H1 (cell line): ENCODE measurements around the gene FOXL1. TPM values are rescaled to one million over a fixed set of nuclear protein-coding genes. Genes with fewer than 3 reads are reported as not detected.

Source experiments
- MAX ChIP-seq: IDR thresholded peaks from 2 replicates; pipeline ENCODE4 v1.6.1; 2012; ENCODE audit warnings: inconsistent platforms
- SIN3A ChIP-seq, 2 experiments: IDR thresholded peaks in 1 of 2; conservative IDR thresholded peaks in 1 of 2; 2 replicates each; pipeline ENCODE4 v1.6.1; 2011 to 2012; ENCODE audit warnings: low read length in 2 of 2, improper control_type of control experiment in 1 of 2, low read depth in 1 of 2, mild to moderate bottlenecking in 1 of 2
- SP2 ChIP-seq: IDR thresholded peaks from 2 replicates; pipeline ENCODE4 v1.6.1; 2012; ENCODE audit warnings: mild to moderate bottlenecking, low read length, inconsistent platforms
- SUZ12 ChIP-seq: fragments of 200-600 bp; sonication (generic); IDR thresholded peaks from 2 replicates; pipeline ENCODE4 v1.6.1; 2012; ENCODE audit warnings: mild to moderate bottlenecking, inconsistent platforms, low read length, moderate library complexity, mixed read lengths
- polyA plus RNA-seq, 7 experiments: library from polyadenylated mRNA; depleted of rRNA in 3 of 7; stranded (reverse) in 5 of 7; unstranded in 2 of 7; fragments of >200 nt in 5 of 7; fragments of 200-250 nt in 2 of 7; gene quantifications; 1 replicate in 5 of 7; 2 replicates in 1 of 7; 4 replicates in 1 of 7; pipeline versions ENCODE4 v1.2.1 to v1.2.3, GENCODE V29; 2011 to 2013; ENCODE audit warnings: missing spikeins in 2 of 7, mixed read lengths in 2 of 7
- total RNA-seq: library from RNA; stranded (reverse); fragmentation: NEBNext Ultra II Directional; extraction: Animal tissue kit (Norgen Biotek cat#: 25700); gene quantifications from 2 replicates; pipeline ENCODE4 v1.2.1, GENCODE V29; 2021

The FOXL1 gene
- total and polyA plus RNA-seq, 2 of the 8 experiments (the other 6 are each of a cell fraction or from before 2014, with no cell fraction given), result 0.03 TPM; not detected in 1

- TF ChIP-seq SP2 (no peak), SUZ12 (no peak), SIN3A (conservative IDR thresholded peaks at IDR 0.05 in 1 of 2, IDR thresholded peaks at IDR 0.05 in 1 of 2; ENCODE audit: low read depth in 1 of 2, low read length in 2 of 2) (no peak), MAX (no peak)
Observed at GRCh38 chr16:86628614-86629013, 50.3 kb downstream of the FOXL1 start (continued).
